Adrenal gland (tissue), 5 donors: ENCODE results near the gene ZNF333.

Source experiments
- CTCF ChIP-seq, 6 experiments: fragments of 450-650 bp in 4 of 6; fragments of 200-600 bp in 2 of 6; sonication (generic) in 1 of 6; IDR thresholded peaks; 1 replicate in 5 of 6; 2 replicates in 1 of 6; pipeline versions ENCODE4 v1.5.1 to v1.8.0; 2016 to 2021; ENCODE audit warnings: antibody characterized with exemption in 6 of 6, mild to moderate bottlenecking in 2 of 6, moderate library complexity in 1 of 6
- POLR2A ChIP-seq, 2 donors: fragments of 450-650 bp; IDR thresholded peaks; one replicate each; pipeline ENCODE4 v1.6.1; 2017; ENCODE audit warnings: antibody characterized with exemption in 2 of 2, mild to moderate bottlenecking in 2 of 2, moderate library complexity in 1 of 2
- donor health status: DM: no; HTN: no; CAD: no.

- TF ChIP-seq CTCF (IDR thresholded peaks at IDR 0.05) (no peak), POLR2A (IDR thresholded peaks at IDR 0.05) (no peak)
These were observed 4.9 kb downstream of the ZNF333 start for GRCh38 chr19:14694641-14695266.
